GM15510 (cell line): Measurements from ENCODE around the gene TGIF2.

Source experiments
- POLR2A ChIP-seq: IDR thresholded peaks from 3 replicates; pipeline ENCODE4 v1.6.1; 2011; ENCODE audit warnings: borderline replicate concordance; ENCODE audit not compliant: insufficient read length; ENCODE audit errors: extremely low read depth

TGIF2 gene

GRCh38 chr20:36591854-36592641 lies 18.7 kb downstream of the TGIF2 start:
- no peak for TF ChIP-seq POLR2A

- no peak for TF ChIP-seq POLR2A
These were observed 20.0 kb downstream of the TGIF2 start for GRCh38 chr20:36593347-36593929.

- TF ChIP-seq POLR2A: no peak
These were observed 26.5 kb downstream of the TGIF2 start for GRCh38 chr20:36599912-36600345.

GRCh38 chr20:36601540-36601939 lies 28.1 kb downstream of the TGIF2 start:
- TF ChIP-seq POLR2A: no peak

GRCh38 chr20:36604952-36605398 lies 31.6 kb downstream of the TGIF2 start:
- TF ChIP-seq POLR2A: peak; percentile 26

GRCh38 chr20:36605399-36606157 lies 32.2 kb downstream of the TGIF2 start, which contains the start of gene RAB5IF:
Gene RAB5IF (plus strand): TSS chr20:36605779. CDS start chr20:36605952, 173 bp downstream.
- TF ChIP-seq POLR2A: peak; percentile 86

- TF ChIP-seq POLR2A: no peak
These were observed 33.0 kb downstream of the TGIF2 start for GRCh38 chr20:36606158-36607066.

- TF ChIP-seq POLR2A: no peak
These were observed 34.4 kb downstream of the TGIF2 start for GRCh38 chr20:36607586-36608387.

- TF ChIP-seq POLR2A: no peak
These were observed 38.2 kb downstream of the TGIF2 start for GRCh38 chr20:36611625-36612024.

GRCh38 chr20:36613974-36614373 lies 40.6 kb downstream of the TGIF2 start:
- TF ChIP-seq POLR2A: no peak

- no peak for TF ChIP-seq POLR2A
These were observed 41.6 kb downstream of the TGIF2 start for GRCh38 chr20:36614781-36615557.

GRCh38 chr20:36620917-36621316 lies 47.5 kb downstream of the TGIF2 start:
- no peak for TF ChIP-seq POLR2A

- no peak for TF ChIP-seq POLR2A
These were observed 50.0 kb downstream of the TGIF2 start for GRCh38 chr20:36623444-36623843.
